ENCODE measurements around the gene VPS54. TPM values are rescaled to one million over a fixed set of nuclear protein-coding genes. Genes with fewer than 3 reads are reported as not detected.

The VPS54 gene
- total RNA-seq, 1 experiment from 2014 or later, result 14.6 TPM

GRCh38 chr2:63871864-63872263 lies 147.4 kb downstream of the VPS54 start:
- POLR2A ChIA-PET, result interaction anchor here (1.0 kb wide), 2 partner anchors 31 to 174 kb away, joined by 3 to 4 read pairs; no protein-coding TSS in a partner anchor

GRCh38 chr2:63870679-63871078 lies 148.5 kb downstream of the VPS54 start:
- CTCF ChIA-PET, result interaction anchor here (1.2 to 1.3 kb wide), 2 partner anchors 9 to 172 kb away, joined by 4 to 6 read pairs; no protein-coding TSS in a partner anchor
- Mint-ChIP-seq H3K4me1 (peaks cover 77% of the 10 kb centered on the region), H3K27ac (peak overlapping the region; percentile 17; the same call in 1 of the 2 replicates)

More at GRCh38 chr2:63871864-63872263, 147.4 kb downstream of the VPS54 start:
- Mint-ChIP-seq H3K27ac (0 out of 2 replicates have a peak overlapping the region, but pooled peaks have one; percentile 58), H3K9me3 (no peaks in the 10 kb centered on the region), H3K4me1 (peaks cover 76% of the 10 kb centered on the region), H3K36me3 (peaks cover 86% of the 10 kb centered on the region), H3K27me3 (ENCODE audit: low read depth) (no peaks in the 10 kb centered on the region), H3K4me3 (no peak overlapping the region)
- no peak for TF ChIP-seq ESRRA (CRISPR knock-in tag; IDR thresholded peaks at IDR 0.05; ENCODE audit: borderline replicate concordance)
- TF ChIP-seq RELA (CRISPR knock-in tag; IDR thresholded peaks at IDR 0.05; ENCODE audit: borderline replicate concordance), result no peak
- TF ChIP-seq ATF2 (CRISPR knock-in tag; IDR thresholded peaks at IDR 0.05; ENCODE audit: borderline replicate concordance, low read depth), result no peak
- no peak for TF ChIP-seq SMAD4 (CRISPR knock-in tag; IDR thresholded peaks at IDR 0.05)
- no peak for TF ChIP-seq KAT7 (CRISPR knock-in tag; IDR thresholded peaks at IDR 0.05; ENCODE audit: borderline replicate concordance)
- TF ChIP-seq ZNF281 (CRISPR knock-in tag; IDR thresholded peaks at IDR 0.05), result no peak
- TF ChIP-seq PRDM15 (CRISPR knock-in tag; IDR thresholded peaks at IDR 0.05), result no peak
- TF ChIP-seq ZNF219 (CRISPR knock-in tag; IDR thresholded peaks at IDR 0.05; ENCODE audit: borderline replicate concordance), result no peak
- no peak for ATAC-seq
- CTCF ChIA-PET, result interaction anchor here (1.2 kb wide), 1 partner anchor 173 kb away, joined by 4 read pairs; no protein-coding TSS in a partner anchor
- DNase-seq (ENCODE audit: low spot score), result no peak

GRCh38 chr2:63866009-63866709 lies 153.1 kb downstream of the VPS54 start:
- ChIA-PET CTCF (interaction anchor here (1.2 to 1.4 kb wide), 2 partner anchors 167 to 175 kb away, joined by 3 to 5 read pairs; no protein-coding TSS in a partner anchor), POLR2A (no interaction called here)
- H3K9me3 Mint-ChIP-seq, result no peaks in the 10 kb centered on the region
- H3K4me3 Mint-ChIP-seq, result no peak overlapping the region
- ATAC-seq, result peak; percentile 19; the same call in 1 of the 2 replicates
- peak overlapping the region; percentile 69 for H3K27ac Mint-ChIP-seq
- peaks cover 79% of the 10 kb centered on the region for H3K4me1 Mint-ChIP-seq
- DNase-seq (ENCODE audit: low spot score), result no peak
- H3K27me3 Mint-ChIP-seq (ENCODE audit: low read depth), result no peaks in the 10 kb centered on the region
- H3K36me3 Mint-ChIP-seq, result peaks cover 81% of the 10 kb centered on the region
- no peak for TF ChIP-seq ARID4B (CRISPR knock-in tag; IDR thresholded peaks at IDR 0.05; ENCODE audit: borderline replicate concordance)
- no peak for TF ChIP-seq PRDM15 (CRISPR knock-in tag; IDR thresholded peaks at IDR 0.05)

More at GRCh38 chr2:63870679-63871078, 148.5 kb downstream of the VPS54 start:
- Mint-ChIP-seq H3K27me3 (ENCODE audit: low read depth) (no peaks in the 10 kb centered on the region), H3K4me3 (no peak overlapping the region), H3K36me3 (peaks cover 86% of the 10 kb centered on the region), H3K9me3 (no peaks in the 10 kb centered on the region)
- TF ChIP-seq USF2 (CRISPR knock-in tag; IDR thresholded peaks at IDR 0.05), result no peak
- no peak for ATAC-seq
- POLR2A ChIA-PET, result no interaction called here
- DNase-seq (ENCODE audit: low spot score), result no peak

Data from WTC11 (cell line).